Right lobe of liver (tissue), 4 donors: ENCODE data around the gene WBP2.

Experiments used
- POLR2A ChIP-seq: fragments of 450-650 bp; IDR thresholded peaks from one replicate; pipeline ENCODE4 v1.6.1; 2017; ENCODE audit warnings: antibody characterized with exemption, mild to moderate bottlenecking
- TF ChIP-seq, protein P1 (sequence below), 4 donors: fragments of 200-600 bp in 3 of 4; fragments of 450-650 bp in 1 of 4; IDR thresholded peaks; one replicate each; pipeline versions ENCODE4 v1.5.1 to v1.8.0; 2016 to 2022; ENCODE audit warnings: antibody characterized with exemption in 4 of 4, mild to moderate bottlenecking in 2 of 4
- donor health status: DM: no; HTN: no; CAD: no.
- donor health status: DM: no; HTN: no; CAD: no.
- donor health status: DM: no; HTN: yes; CAD: no.

- TF ChIP-seq, protein P1, sequence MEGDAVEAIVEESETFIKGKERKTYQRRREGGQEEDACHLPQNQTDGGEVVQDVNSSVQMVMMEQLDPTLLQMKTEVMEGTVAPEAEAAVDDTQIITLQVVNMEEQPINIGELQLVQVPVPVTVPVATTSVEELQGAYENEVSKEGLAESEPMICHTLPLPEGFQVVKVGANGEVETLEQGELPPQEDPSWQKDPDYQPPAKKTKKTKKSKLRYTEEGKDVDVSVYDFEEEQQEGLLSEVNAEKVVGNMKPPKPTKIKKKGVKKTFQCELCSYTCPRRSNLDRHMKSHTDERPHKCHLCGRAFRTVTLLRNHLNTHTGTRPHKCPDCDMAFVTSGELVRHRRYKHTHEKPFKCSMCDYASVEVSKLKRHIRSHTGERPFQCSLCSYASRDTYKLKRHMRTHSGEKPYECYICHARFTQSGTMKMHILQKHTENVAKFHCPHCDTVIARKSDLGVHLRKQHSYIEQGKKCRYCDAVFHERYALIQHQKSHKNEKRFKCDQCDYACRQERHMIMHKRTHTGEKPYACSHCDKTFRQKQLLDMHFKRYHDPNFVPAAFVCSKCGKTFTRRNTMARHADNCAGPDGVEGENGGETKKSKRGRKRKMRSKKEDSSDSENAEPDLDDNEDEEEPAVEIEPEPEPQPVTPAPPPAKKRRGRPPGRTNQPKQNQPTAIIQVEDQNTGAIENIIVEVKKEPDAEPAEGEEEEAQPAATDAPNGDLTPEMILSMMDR (IDR thresholded peaks at IDR 0.05), result no peak
- TF ChIP-seq POLR2A, result no peak
These were observed 41.1 kb downstream of the WBP2 start for GRCh38 chr17:75814021-75814395.
